HG03457 (cell line): Measurements from ENCODE around the gene ODAD3.
"Not testable (repeated sequence)": the region's sequence is repeated elsewhere in the genome, so short reads cannot be mapped to it uniquely, and the experiment has no call there.

Experiments used
- ATAC-seq: cut with Tn5 transposase; IDR thresholded peaks from one replicate; pipeline ENCODE4 v1.9.1; 2021; ENCODE audit warnings: moderate number of reproducible peaks; ENCODE audit not compliant: unreplicated experiment

ODAD3 gene

GRCh38 chr19:11461453-11461852 is 26.5 kb upstream of the ODAD3 start:
- ATAC-seq = no peak

- no peak for ATAC-seq
Observed at GRCh38 chr19:11460207-11460606, 25.3 kb upstream of the ODAD3 start.

GRCh38 chr19:11458912-11459311 is 24.0 kb upstream of the ODAD3 start:
- not testable (repeated sequence) for ATAC-seq

- ATAC-seq = no peak
Observed at GRCh38 chr19:11458236-11458900, 23.4 kb upstream of the ODAD3 start.

- ATAC-seq = no peak
Observed at GRCh38 chr19:11457831-11458230, 22.9 kb upstream of the ODAD3 start.

GRCh38 chr19:11457115-11457514 is 22.2 kb upstream of the ODAD3 start:
- no peak for ATAC-seq

- no peak for ATAC-seq
Observed at GRCh38 chr19:11456659-11457058, 21.7 kb upstream of the ODAD3 start.

GRCh38 chr19:11455233-11455554 is 20.3 kb upstream of the ODAD3 start:
- ATAC-seq = not testable (repeated sequence)

GRCh38 chr19:11453468-11454341 is 18.8 kb upstream of the ODAD3 start:
- no peak for ATAC-seq

GRCh38 chr19:11452620-11453310 is 17.8 kb upstream of the ODAD3 start:
- ATAC-seq = no peak

- no peak for ATAC-seq
Observed at GRCh38 chr19:11451871-11452619, 17.1 kb upstream of the ODAD3 start.

- ATAC-seq = no peak
Observed at GRCh38 chr19:11451327-11451870, 16.5 kb upstream of the ODAD3 start.

GRCh38 chr19:11450570-11451326 is 15.8 kb upstream of the ODAD3 start:
- no peak for ATAC-seq

GRCh38 chr19:11448923-11449554 is 14.1 kb upstream of the ODAD3 start:
- no peak for ATAC-seq

GRCh38 chr19:11448410-11448809 is 13.5 kb upstream of the ODAD3 start:
- no peak for ATAC-seq

GRCh38 chr19:11447347-11448262 is 12.7 kb upstream of the ODAD3 start:
- ATAC-seq = no peak

- no peak for ATAC-seq
Observed at GRCh38 chr19:11446652-11447301, 11.9 kb upstream of the ODAD3 start.

GRCh38 chr19:11446271-11446651 is 11.3 kb upstream of the ODAD3 start:
- ATAC-seq = no peak
